HEK293T (cell line): ENCODE measurements around the gene LARP1B.

Source experiments
- CTCF ChIA-PET: fragments of 350-600 bp; formaldehyde crosslinking; extraction: SDS; loops from one replicate; lab custom pipeline; 2021; ENCODE audit warnings: antibody characterized with exemption, inconsistent platforms; lab: Yijun Ruan, JAX
- POLR2A ChIA-PET: fragments of 350-600 bp; formaldehyde crosslinking; extraction: SDS; loops from one replicate; lab custom pipeline; 2020; ENCODE audit warnings: antibody characterized with exemption, inconsistent platforms; lab: Yijun Ruan, JAX
- DNase-seq: peaks from one replicate; pipeline ENCODE4 v3.0.0; 2012; ENCODE audit warnings: mixed read lengths; ENCODE audit errors: extremely low spot score
- ARNT ChIP-seq: fragments of 450-650 bp; IDR thresholded peaks from 2 replicates; pipeline ENCODE4 v1.6.1; 2017; ENCODE audit warnings: mild to moderate bottlenecking
- BHLHE40 ChIP-seq: fragments of 450-650 bp; IDR thresholded peaks from 2 replicates; pipeline ENCODE4 v1.6.1; 2016; ENCODE audit warnings: mild to moderate bottlenecking, moderate library complexity, borderline replicate concordance
- CTBP1 ChIP-seq: fragments of 450-650 bp; IDR thresholded peaks from 2 replicates; pipeline ENCODE4 v1.6.1; 2016; ENCODE audit warnings: borderline replicate concordance
- ELF4 ChIP-seq: fragments of 450-650 bp; IDR thresholded peaks from 2 replicates; pipeline ENCODE4 v1.6.1; 2017; ENCODE audit warnings: antibody characterized with exemption
- FOXA1 ChIP-seq: fragments of 450-650 bp; IDR thresholded peaks from 2 replicates; pipeline ENCODE4 v1.6.1; 2016; ENCODE audit warnings: mild to moderate bottlenecking
- FOXK2 ChIP-seq: fragments of 450-650 bp; IDR thresholded peaks from 2 replicates; pipeline ENCODE4 v1.6.1; 2016; ENCODE audit warnings: mild to moderate bottlenecking
- FOXM1 ChIP-seq: fragments of 450-650 bp; IDR thresholded peaks from 2 replicates; pipeline ENCODE4 v1.6.1; 2017; ENCODE audit warnings: mild to moderate bottlenecking, borderline replicate concordance
- HDGF ChIP-seq: fragments of 450-650 bp; IDR thresholded peaks from 2 replicates; pipeline ENCODE4 v1.6.1; 2017; ENCODE audit warnings: antibody characterized with exemption, borderline replicate concordance
- L3MBTL2 ChIP-seq: fragments of 450-650 bp; conservative IDR thresholded peaks from 2 replicates; pipeline ENCODE4 v1.6.1; 2016; ENCODE audit warnings: mild to moderate bottlenecking
- LEF1 ChIP-seq: fragments of 450-650 bp; IDR thresholded peaks from 2 replicates; pipeline ENCODE4 v1.6.1; 2017; ENCODE audit warnings: mild to moderate bottlenecking, borderline replicate concordance
- NFRKB ChIP-seq: fragments of 450-650 bp; IDR thresholded peaks from 2 replicates; pipeline ENCODE4 v1.6.1; 2016; ENCODE audit warnings: mild to moderate bottlenecking, moderate library complexity
- PKNOX1 ChIP-seq: fragments of 450-650 bp; IDR thresholded peaks from 2 replicates; pipeline ENCODE4 v1.6.1; 2016
- SP1 ChIP-seq: fragments of 450-650 bp; IDR thresholded peaks from 2 replicates; pipeline ENCODE4 v1.6.1; 2017
- SUZ12 ChIP-seq: fragments of 450-650 bp; IDR thresholded peaks from 2 replicates; pipeline ENCODE4 v1.6.1; 2016; ENCODE audit warnings: mild to moderate bottlenecking
- TARDBP ChIP-seq: fragments of 450-650 bp; IDR thresholded peaks from 2 replicates; pipeline ENCODE4 v1.6.1; 2016
- ZNF384 ChIP-seq: fragments of 450-650 bp; IDR thresholded peaks from 2 replicates; pipeline ENCODE4 v1.6.1; 2016

LARP1B gene

GRCh38 chr4:128158894-128159293 is 97.8 kb downstream of the LARP1B start:
- TF ChIP-seq SP1 (no peak), PKNOX1 (no peak), HDGF (no peak), SUZ12 (no peak), ARNT (no peak), NFRKB (no peak), BHLHE40 (no peak), FOXM1 (no peak), FOXA1 (no peak), ZNF384 (no peak), L3MBTL2 (no peak), LEF1 (no peak), FOXK2 (no peak), TARDBP (no peak), CTBP1 (no peak)
- DNase-seq, result no peak
- ChIA-PET CTCF (interaction anchor here (0.6 kb wide), 1 partner anchor 1017 kb away, joined by 9 read pairs; no protein-coding TSS in a partner anchor), POLR2A (no interaction called here)

GRCh38 chr4:128159967-128160366 is 98.9 kb downstream of the LARP1B start:
- CTCF ChIA-PET, result no interaction called here
- DNase-seq, result no peak

GRCh38 chr4:128161138-128161537 is 100.0 kb downstream of the LARP1B start:
- no peak for TF ChIP-seq FOXA1
- no peak for TF ChIP-seq FOXK2
- no peak for TF ChIP-seq LEF1
- TF ChIP-seq ARNT, result no peak
- no peak for TF ChIP-seq BHLHE40
- no peak for TF ChIP-seq FOXM1
- no peak for TF ChIP-seq HDGF
- no peak for TF ChIP-seq SP1
- no peak for TF ChIP-seq L3MBTL2
- TF ChIP-seq NFRKB, result no peak
- TF ChIP-seq CTBP1, result no peak
- no peak for TF ChIP-seq ELF4
- TF ChIP-seq TARDBP, result no peak
- TF ChIP-seq ZNF384, result no peak
- no peak for TF ChIP-seq SUZ12
- TF ChIP-seq PKNOX1, result no peak
- POLR2A ChIA-PET, result no interaction called here
- no peak for DNase-seq
- CTCF ChIA-PET, result no interaction called here

More at GRCh38 chr4:128159967-128160366, 98.9 kb downstream of the LARP1B start:
- POLR2A ChIA-PET, result no interaction called here
- TF ChIP-seq L3MBTL2 (no peak), SUZ12 (no peak), HDGF (no peak), FOXM1 (no peak), BHLHE40 (no peak), CTBP1 (no peak), ARNT (no peak), PKNOX1 (no peak), TARDBP (no peak), NFRKB (no peak), ELF4 (no peak), LEF1 (no peak), ZNF384 (no peak), FOXK2 (no peak), FOXA1 (no peak), SP1 (no peak)

GRCh38 chr4:128162434-128162833 is 101.3 kb downstream of the LARP1B start:
- ChIA-PET CTCF (no interaction called here), POLR2A (no interaction called here)
- TF ChIP-seq NFRKB (no peak), FOXK2 (no peak), BHLHE40 (no peak), HDGF (no peak), CTBP1 (no peak), TARDBP (no peak), LEF1 (no peak), SP1 (no peak), SUZ12 (no peak), ZNF384 (no peak), PKNOX1 (no peak), FOXA1 (no peak), L3MBTL2 (no peak), FOXM1 (no peak), ELF4 (no peak), ARNT (no peak)
- no peak for DNase-seq

GRCh38 chr4:128163177-128164117 is 102.3 kb downstream of the LARP1B start:
- ChIA-PET CTCF (no interaction called here), POLR2A (no interaction called here)
- no peak for TF ChIP-seq TARDBP
- no peak for TF ChIP-seq PKNOX1
- TF ChIP-seq FOXM1, result no peak
- TF ChIP-seq HDGF, result no peak
- TF ChIP-seq SUZ12, result no peak
- no peak for TF ChIP-seq NFRKB
- TF ChIP-seq ZNF384, result no peak
- TF ChIP-seq FOXA1, result no peak
- TF ChIP-seq L3MBTL2, result no peak
- no peak for TF ChIP-seq ARNT
- TF ChIP-seq BHLHE40, result no peak
- no peak for TF ChIP-seq SP1
- no peak for TF ChIP-seq FOXK2
- no peak for TF ChIP-seq CTBP1
- no peak for TF ChIP-seq ELF4
- no peak for TF ChIP-seq LEF1
- no peak for DNase-seq
